HepG2 (cell line): ENCODE results near the gene MYCBP2. TPM values are rescaled to one million over a fixed set of nuclear protein-coding genes. Genes with fewer than 3 reads are reported as not detected.

Source experiments
- ARID4A ChIP-seq: sonication (generic); formaldehyde crosslinking; IDR thresholded peaks from 2 replicates; pipeline ENCODE4 v1.5.0; 2020; ENCODE audit warnings: mild to moderate bottlenecking, missing genetic modification reagents, borderline replicate concordance
- MAZ ChIP-seq, 2 experiments: sonication (generic) in 1 of 2; formaldehyde crosslinking in 1 of 2; IDR thresholded peaks; 2 replicates each; pipeline versions ENCODE4 v1.5.0 to v1.6.1; 2012 to 2020; ENCODE audit warnings: low read depth in 2 of 2, mild to moderate bottlenecking in 2 of 2, borderline replicate concordance in 1 of 2, improper control_type of control experiment in 1 of 2, low read length in 1 of 2, missing genetic modification reagents in 1 of 2, moderate library complexity in 1 of 2
- PAWR ChIP-seq: sonication (generic); formaldehyde crosslinking; IDR thresholded peaks from 2 replicates; pipeline ENCODE4 v1.4.0; 2020; ENCODE audit warnings: missing genetic modification reagents, mild to moderate bottlenecking, borderline replicate concordance
- POLR2G ChIP-seq: fragments of 200-400 bp; formaldehyde crosslinking; IDR thresholded peaks from 2 replicates; pipeline ENCODE4 v1.6.1; 2018; ENCODE audit warnings: mild to moderate bottlenecking, low read depth, low read length, moderate library complexity
- SRSF1 ChIP-seq: fragments of 200-400 bp; formaldehyde crosslinking; optimal IDR thresholded peaks from 2 replicates; pipeline ENCODE3; 2017; ENCODE audit warnings: mild to moderate bottlenecking, low read depth, low read length, moderate library complexity
- THAP8 ChIP-seq: sonication (generic); formaldehyde crosslinking; IDR thresholded peaks from 2 replicates; pipeline ENCODE4 v1.5.1; 2020; ENCODE audit warnings: missing genetic modification reagents, mild to moderate bottlenecking, borderline replicate concordance
- TSC22D2 ChIP-seq: sonication (generic); formaldehyde crosslinking; IDR thresholded peaks from 2 replicates; pipeline ENCODE4 v1.5.1; 2020; ENCODE audit warnings: missing genetic modification reagents, mild to moderate bottlenecking, borderline replicate concordance
- ZBTB3 ChIP-seq: sonication (generic); formaldehyde crosslinking; IDR thresholded peaks from 2 replicates; pipeline ENCODE4 v1.4.0; 2020; ENCODE audit warnings: low read depth, mild to moderate bottlenecking, moderate library complexity, missing genetic modification reagents, borderline replicate concordance
- ZC3H13 ChIP-seq: sonication (generic); formaldehyde crosslinking; IDR thresholded peaks from 2 replicates; pipeline ENCODE4 v1.8.1; 2023; ENCODE audit warnings: mild to moderate bottlenecking, missing genetic modification reagents, moderate library complexity
- ZKSCAN1 ChIP-seq: fragments of 150-350 bp; IDR thresholded peaks from 2 replicates; pipeline ENCODE4 v1.6.1; 2014; ENCODE audit warnings: low read length
- ZNF557 ChIP-seq: sonication (generic); formaldehyde crosslinking; IDR thresholded peaks from 2 replicates; pipeline ENCODE4 v1.4.0; 2020; ENCODE audit warnings: missing genetic modification reagents
- ZNF616 ChIP-seq: sonication (generic); formaldehyde crosslinking; IDR thresholded peaks from 2 replicates; pipeline ENCODE4 v1.5.0; 2020; ENCODE audit warnings: low read depth, mild to moderate bottlenecking, missing genetic modification reagents
- polyA plus RNA-seq, 8 experiments: library from polyadenylated mRNA; depleted of rRNA in 3 of 8; stranded (reverse) in 7 of 8; unstranded in 1 of 8; fragments of >200 nt; fragmentation: Illumina TruSeq in 4 of 8; extraction: Trizol in 4 of 8; gene quantifications; 2 replicates each; pipeline versions ENCODE4 v1.2.1 to v1.2.3, GENCODE V29; 2011 to 2016; ENCODE audit warnings: low read depth in 4 of 8, missing spikeins in 1 of 8, mixed read lengths in 1 of 8; ENCODE audit not compliant: insufficient read depth in 1 of 8
- total RNA-seq, 5 experiments: library from RNA; depleted of rRNA; stranded (reverse); fragments of >200 nt; fragmentation: Illumina TruSeq; extraction: Trizol; gene quantifications; 2 replicates each; pipeline ENCODE4 v1.2.3, GENCODE V29; 2016; ENCODE audit warnings: low read depth in 1 of 5
- TF ChIP-seq, protein P1 (sequence below): sonication (generic); formaldehyde crosslinking; IDR thresholded peaks from 2 replicates; pipeline ENCODE4 v1.9.0; 2021; ENCODE audit warnings: missing genetic modification reagents, borderline replicate concordance
- TF ChIP-seq, protein P2 (sequence below): sonication (generic); formaldehyde crosslinking; IDR thresholded peaks from 2 replicates; pipeline ENCODE4 v1.9.0; 2021; ENCODE audit warnings: missing genetic modification reagents, borderline replicate concordance

The MYCBP2 gene
- total and polyA plus RNA-seq, 2 of the 13 experiments (the other 11 are each of a cell fraction or from before 2014, with no cell fraction given): 16.3 to 35.3 TPM

GRCh38 chr13:77326905-77327604, at the start of gene MYCBP2 (continued):
- TF ChIP-seq SRSF1: no peak
- peak; percentile 88 for TF ChIP-seq POLR2G
- TF ChIP-seq ZC3H13: no peak
- peak; percentile 96 for TF ChIP-seq MAZ (IDR thresholded peaks at IDR 0.05; ENCODE audit: borderline replicate concordance, low read depth, low read length)
- TF ChIP-seq MAZ (CRISPR knock-in tag; IDR thresholded peaks at IDR 0.05; ENCODE audit: low read depth): 0 out of 2 replicates have a peak, but pooled peaks have one; percentile 56
- no peak; the same call in 1 of the 2 replicates for TF ChIP-seq THAP8 (CRISPR knock-in tag)
- TF ChIP-seq ARID4A (CRISPR knock-in tag): peak; percentile 69
- TF ChIP-seq ZKSCAN1: no peak
- peak; percentile 92; the same call in 1 of the 2 replicates for TF ChIP-seq TSC22D2 (CRISPR knock-in tag)
- TF ChIP-seq, protein P1, sequence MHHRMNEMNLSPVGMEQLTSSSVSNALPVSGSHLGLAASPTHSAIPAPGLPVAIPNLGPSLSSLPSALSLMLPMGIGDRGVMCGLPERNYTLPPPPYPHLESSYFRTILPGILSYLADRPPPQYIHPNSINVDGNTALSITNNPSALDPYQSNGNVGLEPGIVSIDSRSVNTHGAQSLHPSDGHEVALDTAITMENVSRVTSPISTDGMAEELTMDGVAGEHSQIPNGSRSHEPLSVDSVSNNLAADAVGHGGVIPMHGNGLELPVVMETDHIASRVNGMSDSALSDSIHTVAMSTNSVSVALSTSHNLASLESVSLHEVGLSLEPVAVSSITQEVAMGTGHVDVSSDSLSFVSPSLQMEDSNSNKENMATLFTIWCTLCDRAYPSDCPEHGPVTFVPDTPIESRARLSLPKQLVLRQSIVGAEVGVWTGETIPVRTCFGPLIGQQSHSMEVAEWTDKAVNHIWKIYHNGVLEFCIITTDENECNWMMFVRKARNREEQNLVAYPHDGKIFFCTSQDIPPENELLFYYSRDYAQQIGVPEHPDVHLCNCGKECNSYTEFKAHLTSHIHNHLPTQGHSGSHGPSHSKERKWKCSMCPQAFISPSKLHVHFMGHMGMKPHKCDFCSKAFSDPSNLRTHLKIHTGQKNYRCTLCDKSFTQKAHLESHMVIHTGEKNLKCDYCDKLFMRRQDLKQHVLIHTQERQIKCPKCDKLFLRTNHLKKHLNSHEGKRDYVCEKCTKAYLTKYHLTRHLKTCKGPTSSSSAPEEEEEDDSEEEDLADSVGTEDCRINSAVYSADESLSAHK (CRISPR knock-in tag): no peak
- TF ChIP-seq, protein P2, sequence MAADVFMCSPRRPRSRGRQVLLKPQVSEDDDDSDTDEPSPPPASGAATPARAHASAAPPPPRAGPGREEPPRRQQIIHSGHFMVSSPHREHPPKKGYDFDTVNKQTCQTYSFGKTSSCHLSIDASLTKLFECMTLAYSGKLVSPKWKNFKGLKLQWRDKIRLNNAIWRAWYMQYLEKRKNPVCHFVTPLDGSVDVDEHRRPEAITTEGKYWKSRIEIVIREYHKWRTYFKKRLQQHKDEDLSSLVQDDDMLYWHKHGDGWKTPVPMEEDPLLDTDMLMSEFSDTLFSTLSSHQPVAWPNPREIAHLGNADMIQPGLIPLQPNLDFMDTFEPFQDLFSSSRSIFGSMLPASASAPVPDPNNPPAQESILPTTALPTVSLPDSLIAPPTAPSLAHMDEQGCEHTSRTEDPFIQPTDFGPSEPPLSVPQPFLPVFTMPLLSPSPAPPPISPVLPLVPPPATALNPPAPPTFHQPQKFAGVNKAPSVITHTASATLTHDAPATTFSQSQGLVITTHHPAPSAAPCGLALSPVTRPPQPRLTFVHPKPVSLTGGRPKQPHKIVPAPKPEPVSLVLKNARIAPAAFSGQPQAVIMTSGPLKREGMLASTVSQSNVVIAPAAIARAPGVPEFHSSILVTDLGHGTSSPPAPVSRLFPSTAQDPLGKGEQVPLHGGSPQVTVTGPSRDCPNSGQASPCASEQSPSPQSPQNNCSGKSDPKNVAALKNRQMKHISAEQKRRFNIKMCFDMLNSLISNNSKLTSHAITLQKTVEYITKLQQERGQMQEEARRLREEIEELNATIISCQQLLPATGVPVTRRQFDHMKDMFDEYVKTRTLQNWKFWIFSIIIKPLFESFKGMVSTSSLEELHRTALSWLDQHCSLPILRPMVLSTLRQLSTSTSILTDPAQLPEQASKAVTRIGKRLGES (CRISPR knock-in tag): no peak
- TF ChIP-seq ZNF557 (CRISPR knock-in tag): no peak
- TF ChIP-seq PAWR (CRISPR knock-in tag): no peak
- no peak; the same call in 1 of the 2 replicates for TF ChIP-seq ZBTB3 (CRISPR knock-in tag)
- TF ChIP-seq ZNF616: 0 out of 2 replicates have a peak, but pooled peaks have one; percentile 18
